C4-2B (cell line): ENCODE measurements around the gene KCTD13.

Source experiments
- ZFX ChIP-seq: fragments of 450-650 bp; IDR thresholded peaks from 2 replicates; pipeline ENCODE4 v1.6.1; 2017
- TF ChIP-seq, protein P1 (sequence below): fragments of 450-650 bp; conservative IDR thresholded peaks from 2 replicates; pipeline ENCODE4 v1.5.1; 2017; ENCODE audit warnings: mild to moderate bottlenecking

DNA sequence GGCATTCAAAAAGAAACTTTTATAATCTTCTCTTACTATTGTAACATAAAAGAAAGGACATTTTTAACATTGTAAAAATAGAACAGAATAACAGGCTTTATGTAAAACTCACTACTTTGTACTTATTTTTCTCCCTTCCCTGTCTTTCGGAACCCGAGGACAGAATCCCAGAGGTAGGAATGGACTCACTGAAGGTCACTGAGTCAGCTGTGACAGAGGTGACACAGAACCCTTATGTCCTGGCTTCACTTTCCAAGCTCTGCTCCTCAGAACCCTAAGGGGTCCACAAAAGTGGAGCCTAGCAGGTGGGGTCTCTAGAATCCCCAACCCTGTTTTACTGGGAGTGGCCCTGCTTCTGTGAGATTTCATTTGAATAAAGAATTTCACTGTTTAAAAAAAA, 3.7 kb downstream of the KCTD13 start:
- TF ChIP-seq, protein P1, sequence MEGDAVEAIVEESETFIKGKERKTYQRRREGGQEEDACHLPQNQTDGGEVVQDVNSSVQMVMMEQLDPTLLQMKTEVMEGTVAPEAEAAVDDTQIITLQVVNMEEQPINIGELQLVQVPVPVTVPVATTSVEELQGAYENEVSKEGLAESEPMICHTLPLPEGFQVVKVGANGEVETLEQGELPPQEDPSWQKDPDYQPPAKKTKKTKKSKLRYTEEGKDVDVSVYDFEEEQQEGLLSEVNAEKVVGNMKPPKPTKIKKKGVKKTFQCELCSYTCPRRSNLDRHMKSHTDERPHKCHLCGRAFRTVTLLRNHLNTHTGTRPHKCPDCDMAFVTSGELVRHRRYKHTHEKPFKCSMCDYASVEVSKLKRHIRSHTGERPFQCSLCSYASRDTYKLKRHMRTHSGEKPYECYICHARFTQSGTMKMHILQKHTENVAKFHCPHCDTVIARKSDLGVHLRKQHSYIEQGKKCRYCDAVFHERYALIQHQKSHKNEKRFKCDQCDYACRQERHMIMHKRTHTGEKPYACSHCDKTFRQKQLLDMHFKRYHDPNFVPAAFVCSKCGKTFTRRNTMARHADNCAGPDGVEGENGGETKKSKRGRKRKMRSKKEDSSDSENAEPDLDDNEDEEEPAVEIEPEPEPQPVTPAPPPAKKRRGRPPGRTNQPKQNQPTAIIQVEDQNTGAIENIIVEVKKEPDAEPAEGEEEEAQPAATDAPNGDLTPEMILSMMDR: no peak
- no peak for TF ChIP-seq ZFX
